ENCODE results near the gene TMEM145.

- TF ChIP-seq EP300 (IDR thresholded peaks at IDR 0.05; ENCODE audit: borderline replicate concordance): no peak
- TF ChIP-seq, protein P1, sequence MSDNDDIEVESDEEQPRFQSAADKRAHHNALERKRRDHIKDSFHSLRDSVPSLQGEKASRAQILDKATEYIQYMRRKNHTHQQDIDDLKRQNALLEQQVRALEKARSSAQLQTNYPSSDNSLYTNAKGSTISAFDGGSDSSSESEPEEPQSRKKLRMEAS (IDR thresholded peaks at IDR 0.05): no peak
- no peak for TF ChIP-seq TCF12 (IDR thresholded peaks at IDR 0.05; ENCODE audit: low read depth)
- TF ChIP-seq YY1 (IDR thresholded peaks at IDR 0.05; ENCODE audit: low read depth): no peak
- TF ChIP-seq, protein P2, sequence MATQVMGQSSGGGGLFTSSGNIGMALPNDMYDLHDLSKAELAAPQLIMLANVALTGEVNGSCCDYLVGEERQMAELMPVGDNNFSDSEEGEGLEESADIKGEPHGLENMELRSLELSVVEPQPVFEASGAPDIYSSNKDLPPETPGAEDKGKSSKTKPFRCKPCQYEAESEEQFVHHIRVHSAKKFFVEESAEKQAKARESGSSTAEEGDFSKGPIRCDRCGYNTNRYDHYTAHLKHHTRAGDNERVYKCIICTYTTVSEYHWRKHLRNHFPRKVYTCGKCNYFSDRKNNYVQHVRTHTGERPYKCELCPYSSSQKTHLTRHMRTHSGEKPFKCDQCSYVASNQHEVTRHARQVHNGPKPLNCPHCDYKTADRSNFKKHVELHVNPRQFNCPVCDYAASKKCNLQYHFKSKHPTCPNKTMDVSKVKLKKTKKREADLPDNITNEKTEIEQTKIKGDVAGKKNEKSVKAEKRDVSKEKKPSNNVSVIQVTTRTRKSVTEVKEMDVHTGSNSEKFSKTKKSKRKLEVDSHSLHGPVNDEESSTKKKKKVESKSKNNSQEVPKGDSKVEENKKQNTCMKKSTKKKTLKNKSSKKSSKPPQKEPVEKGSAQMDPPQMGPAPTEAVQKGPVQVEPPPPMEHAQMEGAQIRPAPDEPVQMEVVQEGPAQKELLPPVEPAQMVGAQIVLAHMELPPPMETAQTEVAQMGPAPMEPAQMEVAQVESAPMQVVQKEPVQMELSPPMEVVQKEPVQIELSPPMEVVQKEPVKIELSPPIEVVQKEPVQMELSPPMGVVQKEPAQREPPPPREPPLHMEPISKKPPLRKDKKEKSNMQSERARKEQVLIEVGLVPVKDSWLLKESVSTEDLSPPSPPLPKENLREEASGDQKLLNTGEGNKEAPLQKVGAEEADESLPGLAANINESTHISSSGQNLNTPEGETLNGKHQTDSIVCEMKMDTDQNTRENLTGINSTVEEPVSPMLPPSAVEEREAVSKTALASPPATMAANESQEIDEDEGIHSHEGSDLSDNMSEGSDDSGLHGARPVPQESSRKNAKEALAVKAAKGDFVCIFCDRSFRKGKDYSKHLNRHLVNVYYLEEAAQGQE (IDR thresholded peaks at IDR 0.05; ENCODE audit: low read depth): no peak
- TF ChIP-seq NFIC (IDR thresholded peaks at IDR 0.05): no peak
Measured at GRCh38 chr19:42276284-42276683, 36.8 kb upstream of the TMEM145 start.
